Right lobe of liver (tissue), 6 donors: Measurements from ENCODE around the gene FOXE3. TPM values are rescaled to one million over a fixed set of nuclear protein-coding genes. Genes with fewer than 3 reads are reported as not detected.

ENCODE experiments used
- ATAC-seq, 4 donors: fragments of 200-7000 bp; cut with Tn5 transposase; one replicate each; pipeline ENCODE4 v1.9.1; 2020; ENCODE audit warnings: mild to moderate bottlenecking in 4 of 4, moderate library complexity in 4 of 4
- DNase-seq, 3 donors: peaks; one replicate each; pipeline ENCODE4 v3.0.0-alpha.2; 2020
- H3K27ac ChIP-seq, 3 donors: fragments of 200-600 bp; one replicate each; pipeline ENCODE4 v1.8.0; 2022
- H3K27me3 ChIP-seq, 2 donors: fragments of 200-600 bp; one replicate each; pipeline ENCODE4 v1.8.0; 2022
- H3K36me3 ChIP-seq, 4 donors: fragments of 200-600 bp; sonication (generic) in 1 of 4; one replicate each; pipeline versions ENCODE4 v1.5.1 to v1.8.0; 2017 to 2022; ENCODE audit warnings: control low read depth in 1 of 4
- H3K4me1 ChIP-seq, 4 donors: fragments of 200-600 bp; sonication (generic) in 1 of 4; one replicate each; pipeline versions ENCODE4 v1.5.1 to v1.8.0; 2017 to 2022; ENCODE audit warnings: control low read depth in 1 of 4
- H3K4me3 ChIP-seq, 3 donors: fragments of 200-600 bp; one replicate each; pipeline ENCODE4 v1.8.0; 2022
- H3K9me3 ChIP-seq, 4 donors: fragments of 200-600 bp; sonication (generic) in 1 of 4; one replicate each; pipeline versions ENCODE4 v1.5.1 to v1.8.0; 2017 to 2022; ENCODE audit warnings: control low read depth in 1 of 4
- POLR2A ChIP-seq: fragments of 450-650 bp; IDR thresholded peaks from one replicate; pipeline ENCODE4 v1.6.1; 2017; ENCODE audit warnings: antibody characterized with exemption, mild to moderate bottlenecking
- WGBS: methylation state at CpG from one replicate; pipeline ENCODE4 v1.1.6; 2018; ENCODE audit warnings: low coverage, low lambda C conversion rate; ENCODE audit not compliant: insufficient coverage; ENCODE audit errors: missing lambda C conversion rate; 5-methylcytosine and 5-hydroxymethylcytosine counted together
- intact Hi-C, 2 donors: fragments of 100-400 bp; cut with DNase I; formaldehyde crosslinking; loops; one replicate each; pipeline versions ENCODE4 v1.11.2 to v1.14.1; 2022
- total RNA-seq, 6 experiments: library from RNA; depleted of rRNA in 2 of 6; stranded (reverse); fragments of >200 nt in 2 of 6; fragmentation: NEBNext Ultra II Directional in 3 of 6; extraction: Animal tissue kit (Norgen Biotek cat#: 25700) in 3 of 6; gene quantifications; one replicate each; pipeline versions ENCODE4 v1.1.0 to v1.2.4, GENCODE V29; 2016 to 2023
- TF ChIP-seq, protein P1 (sequence below), 4 donors: fragments of 200-600 bp in 3 of 4; fragments of 450-650 bp in 1 of 4; IDR thresholded peaks; one replicate each; pipeline versions ENCODE4 v1.5.1 to v1.8.0; 2016 to 2022; ENCODE audit warnings: antibody characterized with exemption in 4 of 4, mild to moderate bottlenecking in 2 of 4
- donor health status: DM: no; HTN: yes; CAD: no.
- donor health status: DM: no; HTN: no; CAD: no.
- donor health status: DM: no; HTN: no; CAD: no.
- donor health status: DM: no; HTN: yes; CAD: no.
- donor health status: DM: no; HTN: yes; CAD: no.

Gene FOXE3
- total RNA-seq, 6 experiments from 2014 or later = not detected

DNA sequence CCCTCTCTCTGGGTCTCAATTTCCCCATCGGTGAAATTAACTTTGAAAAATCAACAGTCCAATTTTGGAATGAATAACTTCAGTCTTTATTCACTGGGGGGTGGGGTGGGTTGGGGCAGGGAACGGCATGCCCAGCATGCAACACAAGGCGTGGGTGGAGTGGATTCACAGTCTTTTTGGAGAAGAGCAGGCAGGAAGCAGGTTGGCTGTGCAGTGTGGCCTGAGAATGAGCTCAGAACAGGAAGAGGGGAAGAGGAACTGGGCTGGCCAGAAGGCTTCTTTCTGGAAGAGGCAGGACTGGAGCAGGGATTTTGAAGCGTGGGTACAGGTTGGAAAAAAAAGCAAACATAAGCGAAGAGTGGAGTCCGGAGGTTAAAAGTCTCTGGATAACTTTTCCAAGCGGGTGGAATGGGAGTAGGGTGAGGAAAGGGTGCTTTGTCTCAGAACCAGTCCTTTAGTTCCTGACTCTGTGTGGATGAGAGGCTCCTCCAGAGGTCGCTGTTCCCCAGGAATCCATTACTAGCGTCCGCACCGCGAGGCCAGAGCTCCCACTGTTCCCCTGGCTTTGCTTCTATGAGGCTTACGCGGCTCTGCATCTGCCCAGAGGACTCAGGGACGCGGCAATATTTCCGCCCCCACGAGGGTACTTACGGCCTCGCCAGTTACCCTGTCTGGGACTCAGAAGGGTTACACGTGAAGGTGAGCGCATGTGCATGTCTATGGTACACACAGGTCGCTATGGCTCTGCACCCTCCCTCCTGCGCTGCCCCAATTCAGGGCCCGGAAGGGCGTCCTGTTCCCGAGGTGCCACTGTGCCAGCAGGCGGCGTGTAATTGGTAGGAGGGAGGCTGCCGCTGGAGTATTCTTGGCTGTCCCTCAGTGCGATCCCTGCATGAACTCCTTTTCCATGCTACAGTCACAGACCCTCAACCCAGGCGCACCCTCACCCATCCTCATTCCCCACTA, 16.3 kb downstream of the FOXE3 start:
- no peaks in the 10 kb centered on the region for H3K27me3 ChIP-seq
- no peaks in the 10 kb centered on the region for H3K36me3 ChIP-seq
- ATAC-seq (peak; percentile 59 to 69 (median 66)), DNase-seq (peak in 2 of 3 donors; percentile 68 to 70)
- H3K4me3 ChIP-seq = no peak overlapping the region
- no peaks in the 10 kb centered on the region for H3K9me3 ChIP-seq
- 21% methylated on average over 26 of the region's 32 CpGs for WGBS
- intact Hi-C loops = loop anchor here in 1 of 2 donors (5.0 kb wide), 1 partner anchor 280 kb away; no protein-coding TSS in a partner anchor
- no peak for TF ChIP-seq POLR2A
- TF ChIP-seq, protein P1, sequence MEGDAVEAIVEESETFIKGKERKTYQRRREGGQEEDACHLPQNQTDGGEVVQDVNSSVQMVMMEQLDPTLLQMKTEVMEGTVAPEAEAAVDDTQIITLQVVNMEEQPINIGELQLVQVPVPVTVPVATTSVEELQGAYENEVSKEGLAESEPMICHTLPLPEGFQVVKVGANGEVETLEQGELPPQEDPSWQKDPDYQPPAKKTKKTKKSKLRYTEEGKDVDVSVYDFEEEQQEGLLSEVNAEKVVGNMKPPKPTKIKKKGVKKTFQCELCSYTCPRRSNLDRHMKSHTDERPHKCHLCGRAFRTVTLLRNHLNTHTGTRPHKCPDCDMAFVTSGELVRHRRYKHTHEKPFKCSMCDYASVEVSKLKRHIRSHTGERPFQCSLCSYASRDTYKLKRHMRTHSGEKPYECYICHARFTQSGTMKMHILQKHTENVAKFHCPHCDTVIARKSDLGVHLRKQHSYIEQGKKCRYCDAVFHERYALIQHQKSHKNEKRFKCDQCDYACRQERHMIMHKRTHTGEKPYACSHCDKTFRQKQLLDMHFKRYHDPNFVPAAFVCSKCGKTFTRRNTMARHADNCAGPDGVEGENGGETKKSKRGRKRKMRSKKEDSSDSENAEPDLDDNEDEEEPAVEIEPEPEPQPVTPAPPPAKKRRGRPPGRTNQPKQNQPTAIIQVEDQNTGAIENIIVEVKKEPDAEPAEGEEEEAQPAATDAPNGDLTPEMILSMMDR (IDR thresholded peaks at IDR 0.05) = peak; percentile 53 to 74 (median 65)
- peaks cover 0 to 21% (median 0%) of the 10 kb centered on the region in 4 donors for H3K4me1 ChIP-seq
- no peak overlapping the region for H3K27ac ChIP-seq

DNA sequence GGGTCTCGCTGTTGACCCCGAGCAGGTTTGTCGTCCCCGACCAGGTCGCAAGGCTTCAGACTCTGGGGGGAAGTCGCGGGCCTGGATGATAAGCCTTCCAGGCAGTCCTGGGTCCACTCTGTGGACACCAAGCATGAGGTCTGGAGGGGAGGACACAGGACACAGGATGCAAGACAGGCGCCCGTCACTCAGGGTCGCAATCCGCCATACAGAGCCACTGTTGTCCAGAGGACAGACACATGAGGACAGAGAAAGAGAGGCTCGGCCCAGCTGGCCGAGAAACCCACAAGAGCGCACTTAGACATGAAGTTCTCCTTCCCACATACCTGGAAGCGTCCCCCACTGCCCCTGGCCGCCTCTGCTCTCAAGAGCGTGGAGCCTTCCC, 16.9 kb downstream of the FOXE3 start:
- DNase-seq (no peak), ATAC-seq (no peak)
- H3K9me3 ChIP-seq = no peaks in the 10 kb centered on the region
- H3K27me3 ChIP-seq = no peaks in the 10 kb centered on the region
- H3K4me3 ChIP-seq = no peak overlapping the region
- intact Hi-C loops = loop anchor here in 1 of 2 donors (5.0 kb wide), 1 partner anchor 279 kb away; no protein-coding TSS in a partner anchor
- no peak overlapping the region for H3K27ac ChIP-seq
- H3K4me1 ChIP-seq = peaks cover 0 to 21% (median 0%) of the 10 kb centered on the region in 4 donors
- H3K36me3 ChIP-seq = no peaks in the 10 kb centered on the region
- TF ChIP-seq POLR2A = no peak
- TF ChIP-seq, protein P1 (IDR thresholded peaks at IDR 0.05) = no peak
- 38% methylated on average over 6 of the region's 17 CpGs for WGBS

DNA sequence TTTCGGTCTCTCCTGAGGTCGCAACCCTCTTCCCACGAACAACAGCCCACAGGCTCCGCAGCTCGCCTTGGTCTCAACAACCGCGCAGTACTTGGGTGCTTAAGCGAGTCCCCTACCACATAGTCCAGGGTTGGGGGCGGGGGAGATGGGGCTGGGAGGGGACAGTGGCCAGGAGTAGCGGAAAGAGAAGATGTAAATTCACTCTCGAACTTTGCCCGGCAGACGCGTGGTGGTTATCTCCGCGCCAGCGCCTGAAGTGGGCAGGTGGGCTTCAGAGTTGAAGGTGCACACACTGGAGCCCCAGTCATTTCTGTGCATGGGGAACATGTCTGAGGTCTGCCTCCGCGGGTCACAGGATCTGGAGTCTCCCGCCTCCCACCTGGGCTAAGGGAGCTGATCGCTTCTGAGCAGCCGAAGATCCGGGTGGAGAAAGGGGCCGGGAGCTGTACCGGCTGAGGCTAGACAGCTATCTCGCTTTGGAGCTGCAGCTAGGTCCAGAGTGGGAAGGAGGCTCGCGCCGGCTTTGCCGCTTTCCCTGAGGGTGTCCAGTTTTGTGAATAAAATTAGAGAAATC, 17.5 kb downstream of the FOXE3 start:
- no peaks in the 10 kb centered on the region for H3K36me3 ChIP-seq
- WGBS = 50% methylated on average over 8 of the region's 30 CpGs
- H3K4me1 ChIP-seq = peaks cover 0 to 21% (median 0%) of the 10 kb centered on the region in 4 donors
- ATAC-seq (no peak), DNase-seq (no peak)
- TF ChIP-seq POLR2A = no peak
- TF ChIP-seq, protein P1 (IDR thresholded peaks at IDR 0.05) = no peak
- H3K4me3 ChIP-seq = no peak overlapping the region
- intact Hi-C loops = loop anchor here in 1 of 2 donors (5.0 kb wide), 1 partner anchor 279 kb away; no protein-coding TSS in a partner anchor
- no peaks in the 10 kb centered on the region for H3K9me3 ChIP-seq
- no peak overlapping the region for H3K27ac ChIP-seq
- no peaks in the 10 kb centered on the region for H3K27me3 ChIP-seq

GRCh38 chr1:47434051-47434842, 18.2 kb downstream of the FOXE3 start:
- Histone ChIP-seq H3K36me3 (no peaks in the 10 kb centered on the region), H3K27me3 (no peaks in the 10 kb centered on the region), H3K9me3 (no peaks in the 10 kb centered on the region), H3K4me1 (peaks cover 0 to 21% (median 0%) of the 10 kb centered on the region in 4 donors), H3K27ac (no peak overlapping the region), H3K4me3 (no peak overlapping the region)
- ATAC-seq (no peak), DNase-seq (peak in 2 of 3 donors; percentile 27 to 62)
- intact Hi-C loops = loop anchor here in 1 of 2 donors (5.0 kb wide), 1 partner anchor 278 kb away; no protein-coding TSS in a partner anchor
- WGBS = 51% methylated on average over 30 of the region's 51 CpGs
- no peak for TF ChIP-seq POLR2A
- TF ChIP-seq, protein P1 (IDR thresholded peaks at IDR 0.05) = no peak
